HG03469 (cell line): ENCODE data around the gene SLITRK2.

Experiments
- ATAC-seq: cut with Tn5 transposase; IDR thresholded peaks from one replicate; pipeline ENCODE4 v1.9.1; 2021; ENCODE audit warnings: mild to moderate bottlenecking, moderate library complexity, moderate number of reproducible peaks; ENCODE audit not compliant: unreplicated experiment

SLITRK2 gene

GRCh38 chrX:145853181-145853580, 35.6 kb downstream of the SLITRK2 start:
- no peak for ATAC-seq

GRCh38 chrX:145856181-145856580, 38.6 kb downstream of the SLITRK2 start:
- ATAC-seq, result no peak

GRCh38 chrX:145861818-145862217, 44.2 kb downstream of the SLITRK2 start:
- no peak for ATAC-seq

GRCh38 chrX:145865082-145865481, 47.5 kb downstream of the SLITRK2 start:
- no peak for ATAC-seq
